ENCODE results near the gene TFDP2.
"Not testable (repeated sequence)": the region's sequence is repeated elsewhere in the genome, so short reads cannot be mapped to it uniquely, and the experiment has no call there.

TFDP2 gene

GRCh38 chr3:141992512-141992911, 156.8 kb downstream of the TFDP2 start:
- no peaks in the 10 kb centered on the region for H3K9me3 ChIP-seq (ENCODE audit: low read length)
- H3K4me3 ChIP-seq (ENCODE audit: low read length) = no peak overlapping the region
- H3K4me1 ChIP-seq (ENCODE audit: insufficient read depth, low read length) = peaks cover 7% of the 10 kb centered on the region
- H2AFZ ChIP-seq (ENCODE audit: low read depth, low read length) = no peak overlapping the region
- H3K36me3 ChIP-seq (ENCODE audit: insufficient read depth, low read length) = peaks cover 39% of the 10 kb centered on the region
- H3K27me3 ChIP-seq (ENCODE audit: insufficient read depth, low read length) = no peaks in the 10 kb centered on the region

GRCh38 chr3:141986548-141987107, 162.7 kb downstream of the TFDP2 start:
- Histone ChIP-seq H3K9me3 (ENCODE audit: low read length) (peaks cover 2% of the 10 kb centered on the region), H3K4me3 (ENCODE audit: low read length) (no peak overlapping the region), H2AFZ (ENCODE audit: low read depth, low read length) (no peak overlapping the region), H3K27me3 (ENCODE audit: insufficient read depth, low read length) (no peaks in the 10 kb centered on the region), H3K4me1 (ENCODE audit: insufficient read depth, low read length) (no peaks in the 10 kb centered on the region), H3K36me3 (ENCODE audit: insufficient read depth, low read length) (peaks cover 47% of the 10 kb centered on the region)

- Histone ChIP-seq H3K4me3 (ENCODE audit: low read length) (no peak overlapping the region), H3K36me3 (ENCODE audit: insufficient read depth, low read length) (peaks cover 48% of the 10 kb centered on the region), H3K9me3 (ENCODE audit: low read length) (peaks cover 2% of the 10 kb centered on the region), H3K27me3 (ENCODE audit: insufficient read depth, low read length) (no peaks in the 10 kb centered on the region), H2AFZ (ENCODE audit: low read depth, low read length) (no peak overlapping the region), H3K4me1 (ENCODE audit: insufficient read depth, low read length) (no peaks in the 10 kb centered on the region)
Measured at GRCh38 chr3:141981084-141981483, 168.3 kb downstream of the TFDP2 start.

DNA sequence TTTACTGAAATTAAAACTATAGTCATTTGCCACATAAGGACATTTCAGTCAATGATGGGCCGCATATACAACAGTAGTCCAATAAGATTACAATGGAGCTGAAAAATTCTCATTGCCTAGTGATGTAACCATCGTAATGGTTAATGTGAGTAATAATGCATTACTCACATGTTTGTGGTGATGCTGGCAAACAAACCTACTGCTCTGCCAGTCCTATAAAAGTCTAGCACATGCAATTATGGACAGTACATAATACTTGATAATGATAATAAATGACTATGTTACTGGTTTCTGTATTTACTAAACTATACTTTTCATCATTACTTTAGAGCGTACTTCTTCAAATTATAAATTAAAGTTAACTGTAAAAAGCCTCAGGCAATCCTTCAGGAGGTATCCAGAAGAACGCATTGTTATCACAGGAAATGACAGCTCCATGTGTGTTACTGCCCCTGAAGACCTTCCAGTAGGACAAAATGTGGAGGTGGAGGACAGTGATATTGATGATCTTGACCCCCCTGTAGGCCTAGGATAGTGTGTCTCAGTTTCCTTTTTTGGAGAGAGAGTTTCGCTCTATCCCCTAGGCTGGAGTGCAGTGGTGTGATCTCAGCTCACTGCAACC, 170.2 kb downstream of the TFDP2 start:
- no peak overlapping the region for H3K4me3 ChIP-seq (ENCODE audit: low read length)
- peaks cover 54% of the 10 kb centered on the region for H3K36me3 ChIP-seq (ENCODE audit: insufficient read depth, low read length)

DNA sequence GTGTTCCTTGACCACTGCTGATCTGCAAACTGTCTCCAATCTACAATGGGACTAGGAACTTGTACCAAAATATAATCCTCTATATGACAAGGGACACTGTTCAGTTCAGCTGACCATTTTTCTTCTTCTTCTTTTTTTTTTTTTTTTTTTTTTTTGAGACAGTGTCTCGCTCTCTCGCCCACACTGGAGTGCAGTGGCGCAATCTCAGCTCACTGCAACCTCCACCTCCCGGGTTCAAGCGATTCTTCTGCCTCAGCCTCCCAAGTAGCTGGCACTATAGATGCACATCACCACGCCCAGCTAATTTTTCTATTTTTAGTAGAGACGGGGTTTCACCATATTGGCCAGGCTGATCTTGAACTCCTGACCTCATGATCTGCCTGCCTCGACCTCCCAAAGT, 174.6 kb downstream of the TFDP2 start:
- H3K4me1 ChIP-seq (ENCODE audit: insufficient read depth, low read length); H2AFZ ChIP-seq (ENCODE audit: low read depth, low read length); H3K9me3 ChIP-seq (ENCODE audit: low read length); H3K4me3 ChIP-seq (ENCODE audit: low read length); H3K27me3 ChIP-seq (ENCODE audit: insufficient read depth, low read length): not testable (repeated sequence)
- H3K36me3 ChIP-seq (ENCODE audit: insufficient read depth, low read length) = peaks cover 62% of the 10 kb centered on the region

More for the DNA sequence above, 170.2 kb downstream of the TFDP2 start:
- Histone ChIP-seq H3K9me3 (ENCODE audit: low read length) (no peaks in the 10 kb centered on the region), H3K27me3 (ENCODE audit: insufficient read depth, low read length) (no peaks in the 10 kb centered on the region), H3K4me1 (ENCODE audit: insufficient read depth, low read length) (no peaks in the 10 kb centered on the region), H2AFZ (ENCODE audit: low read depth, low read length) (no peak overlapping the region)

- Histone ChIP-seq H3K36me3 (ENCODE audit: insufficient read depth, low read length) (peaks cover 61% of the 10 kb centered on the region), H3K4me1 (ENCODE audit: insufficient read depth, low read length) (no peaks in the 10 kb centered on the region), H2AFZ (ENCODE audit: low read depth, low read length) (no peak overlapping the region), H3K9me3 (ENCODE audit: low read length) (no peaks in the 10 kb centered on the region), H3K4me3 (ENCODE audit: low read length) (no peak overlapping the region), H3K27me3 (ENCODE audit: insufficient read depth, low read length) (no peaks in the 10 kb centered on the region)
Measured at GRCh38 chr3:141972399-141972798, 176.9 kb downstream of the TFDP2 start.

DNA sequence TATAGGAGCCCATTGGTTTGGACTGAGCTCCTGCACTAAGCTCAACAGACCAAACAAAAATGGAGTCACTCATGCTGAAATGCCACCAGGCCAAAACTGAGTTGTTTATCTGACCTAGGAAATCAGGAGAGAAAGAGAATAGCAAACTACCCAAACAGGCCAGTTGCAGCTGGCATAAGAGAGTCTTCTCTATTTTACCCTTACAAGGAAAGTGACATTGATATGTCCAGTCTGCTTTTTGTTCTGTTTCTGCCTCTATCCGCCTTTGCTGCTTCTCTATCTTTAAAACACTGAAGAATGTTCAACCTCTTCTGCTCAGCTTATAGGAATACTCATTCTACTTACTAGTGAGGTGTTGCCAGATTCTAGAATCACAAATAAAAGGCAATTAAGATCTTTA, 177.8 kb downstream of the TFDP2 start:
- no peaks in the 10 kb centered on the region for H3K4me1 ChIP-seq (ENCODE audit: insufficient read depth, low read length)
- no peak overlapping the region for H3K4me3 ChIP-seq (ENCODE audit: low read length)
- H3K9me3 ChIP-seq (ENCODE audit: low read length) = no peaks in the 10 kb centered on the region
- H2AFZ ChIP-seq (ENCODE audit: low read depth, low read length) = no peak overlapping the region
- no peaks in the 10 kb centered on the region for H3K27me3 ChIP-seq (ENCODE audit: insufficient read depth, low read length)
- H3K36me3 ChIP-seq (ENCODE audit: insufficient read depth, low read length) = peaks cover 60% of the 10 kb centered on the region

- Histone ChIP-seq H3K4me3 (ENCODE audit: low read length) (no peak overlapping the region), H2AFZ (ENCODE audit: low read depth, low read length) (no peak overlapping the region), H3K27me3 (ENCODE audit: insufficient read depth, low read length) (no peaks in the 10 kb centered on the region), H3K4me1 (ENCODE audit: insufficient read depth, low read length) (no peaks in the 10 kb centered on the region), H3K36me3 (ENCODE audit: insufficient read depth, low read length) (peaks cover 59% of the 10 kb centered on the region), H3K9me3 (ENCODE audit: low read length) (no peaks in the 10 kb centered on the region)
Measured at GRCh38 chr3:141969711-141970110, 179.6 kb downstream of the TFDP2 start.

DNA sequence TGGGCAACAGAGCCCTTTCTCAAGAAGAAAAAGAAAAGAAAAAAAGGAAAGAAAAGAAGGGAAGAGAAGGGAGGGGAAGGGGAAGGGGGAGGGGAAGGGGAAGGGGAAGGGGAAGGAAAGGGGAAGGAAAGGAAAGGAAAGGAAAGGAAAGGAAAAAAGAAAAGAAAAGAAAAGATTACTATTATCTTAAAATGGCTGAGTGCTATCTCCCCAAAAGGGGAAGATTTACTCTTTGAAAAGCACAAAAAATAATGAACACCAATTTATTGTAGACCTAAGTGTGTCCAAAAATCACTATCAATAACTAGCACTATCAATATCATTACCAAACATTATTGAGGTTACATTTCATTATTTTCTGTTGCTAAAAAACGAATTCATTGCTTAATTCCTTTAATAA, 183.9 kb downstream of the TFDP2 start:
- H3K4me3 ChIP-seq (ENCODE audit: low read length) = no peak overlapping the region
- H2AFZ ChIP-seq (ENCODE audit: low read depth, low read length) = no peak overlapping the region
- no peaks in the 10 kb centered on the region for H3K4me1 ChIP-seq (ENCODE audit: insufficient read depth, low read length)
- no peaks in the 10 kb centered on the region for H3K27me3 ChIP-seq (ENCODE audit: insufficient read depth, low read length)
- peaks cover 56% of the 10 kb centered on the region for H3K36me3 ChIP-seq (ENCODE audit: insufficient read depth, low read length)
- H3K9me3 ChIP-seq (ENCODE audit: low read length) = no peaks in the 10 kb centered on the region

DNA sequence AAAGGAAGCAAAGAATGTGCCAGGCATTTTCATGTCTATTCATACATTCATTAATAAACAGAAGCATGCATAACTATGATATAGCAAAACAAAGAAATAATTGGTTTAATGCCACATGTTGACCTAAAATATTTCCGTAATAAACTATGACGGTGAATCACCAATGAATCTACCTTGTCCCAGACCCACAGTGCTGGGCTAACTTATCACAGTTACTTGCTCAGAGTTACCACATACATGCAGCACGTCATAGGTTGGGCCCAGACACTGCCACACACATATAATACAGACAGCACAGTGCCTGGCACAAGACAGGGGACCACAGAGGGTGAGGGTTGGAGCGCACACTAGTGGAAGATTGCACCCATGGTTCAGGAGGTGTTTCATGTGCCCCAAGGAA, 186.0 kb downstream of the TFDP2 start:
- Histone ChIP-seq H3K4me1 (ENCODE audit: insufficient read depth, low read length) (no peaks in the 10 kb centered on the region), H3K27me3 (ENCODE audit: insufficient read depth, low read length) (no peaks in the 10 kb centered on the region), H3K36me3 (ENCODE audit: insufficient read depth, low read length) (peaks cover 61% of the 10 kb centered on the region), H3K9me3 (ENCODE audit: low read length) (no peaks in the 10 kb centered on the region), H2AFZ (ENCODE audit: low read depth, low read length) (no peak overlapping the region), H3K4me3 (ENCODE audit: low read length) (no peak overlapping the region)

GRCh38 chr3:141960731-141961130, 188.6 kb downstream of the TFDP2 start:
- Histone ChIP-seq H3K4me3 (ENCODE audit: low read length) (no peak overlapping the region), H3K4me1 (ENCODE audit: insufficient read depth, low read length) (peaks cover 1% of the 10 kb centered on the region), H3K9me3 (ENCODE audit: low read length) (no peaks in the 10 kb centered on the region), H3K36me3 (ENCODE audit: insufficient read depth, low read length) (peaks cover 67% of the 10 kb centered on the region), H2AFZ (ENCODE audit: low read depth, low read length) (no peak overlapping the region), H3K27me3 (ENCODE audit: insufficient read depth, low read length) (no peaks in the 10 kb centered on the region)

DNA sequence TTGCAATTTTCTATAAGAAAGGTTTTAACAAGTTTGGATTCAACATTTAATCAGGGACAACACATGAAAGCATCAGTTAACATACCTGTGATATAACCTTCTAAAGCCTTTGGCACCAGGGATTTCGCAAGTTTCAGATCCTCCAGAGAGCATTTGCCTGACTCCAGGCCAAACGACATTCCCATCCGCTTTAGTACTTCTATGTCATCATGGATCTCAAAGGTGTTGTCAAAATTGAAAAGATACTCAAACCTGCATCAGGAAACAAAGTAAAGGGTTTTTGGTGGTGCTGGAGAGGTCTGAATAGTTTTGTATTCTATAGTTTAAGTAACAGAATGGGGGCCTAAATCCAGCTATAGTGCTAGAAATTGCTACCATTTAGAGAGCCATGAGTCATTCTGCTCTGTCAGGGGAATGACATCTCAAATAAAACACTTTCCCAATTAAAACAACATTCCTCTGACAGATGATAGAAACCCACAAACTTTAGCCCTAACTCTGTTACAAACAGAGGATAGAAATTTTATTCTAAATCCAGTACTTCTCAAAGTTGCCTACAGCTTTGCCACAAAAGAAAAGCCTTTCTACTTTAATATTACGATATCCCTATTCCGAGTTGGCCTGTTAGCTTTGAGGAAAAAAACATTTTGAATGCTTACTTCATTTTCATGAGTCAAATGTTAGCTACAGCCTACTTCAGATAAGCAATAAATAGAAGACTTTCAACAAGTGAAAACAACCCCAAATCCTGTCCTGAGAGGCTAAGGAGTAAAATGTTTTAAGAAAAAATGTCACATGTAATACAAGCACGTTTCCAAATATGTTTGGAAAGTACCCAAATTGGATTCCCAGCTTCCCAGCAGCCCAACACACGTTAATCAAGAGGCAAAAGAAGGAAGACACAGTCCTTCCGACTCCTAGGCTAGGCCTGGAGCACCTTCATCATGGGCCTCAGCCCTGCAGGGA, 189.5 kb downstream of the TFDP2 start:
- peaks cover 62% of the 10 kb centered on the region for H3K36me3 ChIP-seq (ENCODE audit: insufficient read depth, low read length)
- H3K27me3 ChIP-seq (ENCODE audit: insufficient read depth, low read length) = no peaks in the 10 kb centered on the region
- no peak overlapping the region for H3K4me3 ChIP-seq (ENCODE audit: low read length)
- no peaks in the 10 kb centered on the region for H3K9me3 ChIP-seq (ENCODE audit: low read length)
- H3K4me1 ChIP-seq (ENCODE audit: insufficient read depth, low read length) = peaks cover 10% of the 10 kb centered on the region
- H2AFZ ChIP-seq (ENCODE audit: low read depth, low read length) = no peak overlapping the region

GRCh38 chr3:141955175-141955574, 194.2 kb downstream of the TFDP2 start:
- H3K36me3 ChIP-seq (ENCODE audit: insufficient read depth, low read length) = peaks cover 66% of the 10 kb centered on the region
- peaks cover 17% of the 10 kb centered on the region for H3K4me1 ChIP-seq (ENCODE audit: insufficient read depth, low read length)
- no peak overlapping the region for H3K4me3 ChIP-seq (ENCODE audit: low read length)
- no peaks in the 10 kb centered on the region for H3K27me3 ChIP-seq (ENCODE audit: insufficient read depth, low read length)
- H2AFZ ChIP-seq (ENCODE audit: low read depth, low read length) = no peak overlapping the region
- H3K9me3 ChIP-seq (ENCODE audit: low read length) = no peaks in the 10 kb centered on the region
